HL-60 (cell line): Measurements from ENCODE around the gene NFIX.

Experiments used
- DNase-seq, 2 experiments: peaks; one replicate each; pipeline ENCODE4 v3.0.0-alpha.2; 2010 to 2020; ENCODE audit warnings: low read depth in 1 of 2, low spot score in 1 of 2
- H3K27ac ChIP-seq: fragments of 250-450 bp; sonication (Bioruptor Pico); replicated peaks from 2 replicates; pipeline ENCODE4 v1.5.1; 2020; ENCODE audit warnings: mild to moderate bottlenecking, moderate library complexity
- H3K27me3 ChIP-seq: fragments of 250-450 bp; sonication (Bioruptor Pico); 2 replicates; pipeline ENCODE4 v1.5.1; 2021; ENCODE audit warnings: mild to moderate bottlenecking, moderate library complexity; ENCODE audit not compliant: insufficient read depth, poor library complexity, severe bottlenecking
- H3K4me3 ChIP-seq: replicated peaks from 2 replicates; pipeline ENCODE4 v1.5.1; 2011; ENCODE audit warnings: mild to moderate bottlenecking, control low read depth, low read length; ENCODE audit not compliant: insufficient read depth
- CTCF ChIP-seq: IDR thresholded peaks from one replicate; pipeline ENCODE4 v1.5.1; 2011; ENCODE audit warnings: low read length, control low read depth, inconsistent platforms; ENCODE audit not compliant: insufficient read depth
- GABPA ChIP-seq: IDR thresholded peaks from 2 replicates; pipeline ENCODE4 v1.6.1; 2012; ENCODE audit warnings: low read depth
- POLR2AphosphoS5 ChIP-seq: IDR thresholded peaks from 2 replicates; pipeline ENCODE4 v1.6.1; 2012; ENCODE audit warnings: low read depth
- SPI1 ChIP-seq: IDR thresholded peaks from 2 replicates; pipeline ENCODE4 v1.6.1; 2012; ENCODE audit warnings: low read depth, mild to moderate bottlenecking, borderline replicate concordance
- TF ChIP-seq, protein P1 (sequence below): IDR thresholded peaks from 2 replicates; pipeline ENCODE4 v1.6.1; 2012; ENCODE audit warnings: low read depth; ENCODE audit not compliant: insufficient replicate concordance

The NFIX gene

GRCh38 chr19:13089857-13090507, 94.7 kb downstream of the NFIX start:
- DNase-seq: no peak
- H3K27ac ChIP-seq: no peak overlapping the region
- TF ChIP-seq GABPA (no peak), CTCF (no peak), SPI1 (no peak), POLR2AphosphoS5 (no peak)
- TF ChIP-seq, protein P1, sequence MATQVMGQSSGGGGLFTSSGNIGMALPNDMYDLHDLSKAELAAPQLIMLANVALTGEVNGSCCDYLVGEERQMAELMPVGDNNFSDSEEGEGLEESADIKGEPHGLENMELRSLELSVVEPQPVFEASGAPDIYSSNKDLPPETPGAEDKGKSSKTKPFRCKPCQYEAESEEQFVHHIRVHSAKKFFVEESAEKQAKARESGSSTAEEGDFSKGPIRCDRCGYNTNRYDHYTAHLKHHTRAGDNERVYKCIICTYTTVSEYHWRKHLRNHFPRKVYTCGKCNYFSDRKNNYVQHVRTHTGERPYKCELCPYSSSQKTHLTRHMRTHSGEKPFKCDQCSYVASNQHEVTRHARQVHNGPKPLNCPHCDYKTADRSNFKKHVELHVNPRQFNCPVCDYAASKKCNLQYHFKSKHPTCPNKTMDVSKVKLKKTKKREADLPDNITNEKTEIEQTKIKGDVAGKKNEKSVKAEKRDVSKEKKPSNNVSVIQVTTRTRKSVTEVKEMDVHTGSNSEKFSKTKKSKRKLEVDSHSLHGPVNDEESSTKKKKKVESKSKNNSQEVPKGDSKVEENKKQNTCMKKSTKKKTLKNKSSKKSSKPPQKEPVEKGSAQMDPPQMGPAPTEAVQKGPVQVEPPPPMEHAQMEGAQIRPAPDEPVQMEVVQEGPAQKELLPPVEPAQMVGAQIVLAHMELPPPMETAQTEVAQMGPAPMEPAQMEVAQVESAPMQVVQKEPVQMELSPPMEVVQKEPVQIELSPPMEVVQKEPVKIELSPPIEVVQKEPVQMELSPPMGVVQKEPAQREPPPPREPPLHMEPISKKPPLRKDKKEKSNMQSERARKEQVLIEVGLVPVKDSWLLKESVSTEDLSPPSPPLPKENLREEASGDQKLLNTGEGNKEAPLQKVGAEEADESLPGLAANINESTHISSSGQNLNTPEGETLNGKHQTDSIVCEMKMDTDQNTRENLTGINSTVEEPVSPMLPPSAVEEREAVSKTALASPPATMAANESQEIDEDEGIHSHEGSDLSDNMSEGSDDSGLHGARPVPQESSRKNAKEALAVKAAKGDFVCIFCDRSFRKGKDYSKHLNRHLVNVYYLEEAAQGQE: no peak
- H3K27me3 ChIP-seq: no peaks in the 10 kb centered on the region
- no peak overlapping the region for H3K4me3 ChIP-seq

DNA sequence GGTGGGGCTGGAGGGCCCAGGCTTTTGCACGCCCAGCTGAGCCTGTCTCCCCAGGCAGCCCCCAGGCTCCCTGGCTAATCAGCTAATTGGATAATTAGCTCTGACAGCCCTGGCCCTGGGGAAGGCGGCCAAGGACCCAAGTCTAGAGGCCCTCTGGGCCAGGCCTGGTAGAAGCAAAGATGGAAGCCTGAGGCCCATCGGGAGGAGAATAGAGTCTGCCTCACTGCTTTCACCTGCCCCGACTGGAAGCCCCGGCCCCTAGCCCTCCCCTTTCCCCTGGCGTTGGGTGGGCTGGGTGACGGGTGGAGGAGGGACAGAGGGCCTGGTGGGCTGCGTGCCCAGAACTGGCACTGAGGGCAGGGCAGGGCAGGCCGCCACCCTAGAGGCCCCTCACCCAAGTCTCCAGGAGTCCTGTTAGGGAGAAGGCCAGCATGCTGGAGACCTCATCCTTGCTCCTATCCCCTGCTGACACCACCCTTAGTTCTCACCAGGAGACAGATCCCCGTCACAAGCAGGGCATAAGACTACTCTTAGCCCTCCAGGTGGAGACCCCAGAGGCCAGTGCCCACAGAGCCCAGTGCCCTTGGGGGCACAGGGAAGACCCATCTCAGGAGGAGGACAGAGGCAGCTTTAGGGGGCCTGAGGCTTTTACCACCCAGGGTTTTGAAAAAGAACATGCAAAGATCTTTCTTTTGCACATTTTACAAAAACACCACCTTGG, 95.4 kb downstream of the NFIX start:
- H3K27ac ChIP-seq: no peak overlapping the region

More for the DNA sequence above, 95.4 kb downstream of the NFIX start:
- TF ChIP-seq POLR2AphosphoS5 (no peak), CTCF (no peak), SPI1 (no peak), GABPA (no peak)
- TF ChIP-seq, protein P1: no peak
- H3K27me3 ChIP-seq: no peaks in the 10 kb centered on the region
- no peak for DNase-seq
- H3K4me3 ChIP-seq: no peak overlapping the region
